GM12891 (cell line): ENCODE data around the gene HHIP.

Experiments used
- PAX5 ChIP-seq: IDR thresholded peaks from 2 replicates; pipeline ENCODE4 v1.6.1; 2011; ENCODE audit warnings: low read length, moderate library complexity, mild to moderate bottlenecking; ENCODE audit not compliant: insufficient read depth, severe bottlenecking
- POLR2A ChIP-seq: IDR thresholded peaks from 2 replicates; pipeline ENCODE4 v1.6.1; 2011; ENCODE audit warnings: low read depth, low read length, control low read depth
- POLR2AphosphoS5 ChIP-seq: IDR thresholded peaks from 2 replicates; pipeline ENCODE4 v1.6.1; 2011; ENCODE audit warnings: low read depth, low read length, control low read depth
- POU2F2 ChIP-seq: IDR thresholded peaks from 2 replicates; pipeline ENCODE4 v1.6.1; 2011; ENCODE audit warnings: low read depth, mild to moderate bottlenecking, control low read depth, low read length, moderate library complexity
- SPI1 ChIP-seq: IDR thresholded peaks from 2 replicates; pipeline ENCODE4 v1.6.1; 2011; ENCODE audit warnings: low read depth, low read length, control low read depth
- TAF1 ChIP-seq: IDR thresholded peaks from 2 replicates; pipeline ENCODE4 v1.6.1; 2011; ENCODE audit warnings: low read depth, low read length, control low read depth

DNA sequence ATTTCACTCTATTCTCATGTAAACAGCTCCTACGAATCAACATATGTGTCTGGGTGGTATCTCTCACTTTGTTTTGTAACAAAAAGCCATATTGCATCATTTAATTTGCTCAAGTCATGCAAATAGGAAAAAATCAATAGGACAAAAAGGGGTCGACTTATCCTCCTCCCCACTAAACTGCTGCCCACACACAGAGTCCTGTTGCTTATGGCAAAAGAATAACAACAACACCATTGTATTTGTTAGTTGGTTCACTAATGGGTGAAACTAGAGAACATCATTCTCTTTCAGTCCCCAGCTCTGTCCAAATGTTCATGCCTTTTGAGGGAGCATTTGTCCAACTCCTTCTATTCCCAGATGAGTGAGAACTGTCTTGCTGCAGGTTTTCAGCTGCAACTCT lies 2.1 kb downstream of the HHIP start:
- TF ChIP-seq POLR2AphosphoS5 (no peak), TAF1 (no peak), SPI1 (no peak), POLR2A (no peak), PAX5 (no peak), POU2F2 (no peak)
